HG02973 (cell line): Measurements from ENCODE around the gene ELOVL6.
"Not testable (repeated sequence)": the region's sequence is repeated elsewhere in the genome, so short reads cannot be mapped to it uniquely, and the experiment has no call there.

ENCODE experiments used
- ATAC-seq: cut with Tn5 transposase; IDR thresholded peaks from one replicate; pipeline ENCODE4 v1.9.1; 2021; ENCODE audit warnings: moderate library complexity; ENCODE audit not compliant: unreplicated experiment

Gene ELOVL6

GRCh38 chr4:110196871-110197528 lies 1.4 kb downstream of the ELOVL6 start:
- peak; percentile 28 for ATAC-seq

DNA sequence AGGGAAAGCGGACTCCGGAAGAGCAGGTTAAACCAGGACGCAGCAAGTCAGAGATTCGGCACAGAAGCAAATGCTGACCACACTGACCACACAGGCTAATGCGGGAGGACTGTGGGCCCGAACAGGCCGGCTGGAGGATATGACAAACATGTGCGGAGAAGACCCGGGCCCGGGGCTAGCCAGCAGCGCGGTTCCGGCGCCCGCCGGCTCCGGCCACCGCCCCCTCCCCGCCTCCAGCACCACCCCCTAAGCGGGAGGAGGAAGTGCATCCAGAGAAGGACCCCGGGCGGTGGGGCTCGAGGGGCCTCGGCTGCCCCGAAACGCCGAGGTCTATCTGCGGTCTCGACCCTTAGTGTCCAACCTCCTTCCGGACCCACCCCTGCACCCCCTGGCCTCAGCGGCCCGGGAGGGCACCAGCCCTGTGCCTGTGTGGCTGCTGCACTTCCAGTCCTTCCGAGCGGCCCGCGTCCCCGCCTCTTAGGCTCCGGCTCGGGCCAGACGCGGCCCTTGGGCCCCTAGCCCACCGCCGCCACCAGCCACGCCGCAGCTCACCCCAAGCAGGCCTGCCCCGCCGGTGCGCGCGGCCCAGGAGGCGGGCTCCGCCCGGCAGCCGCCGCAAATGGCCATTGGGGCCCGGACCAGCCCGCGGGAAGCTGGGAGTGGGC lies 2.1 kb downstream of the ELOVL6 start:
- ATAC-seq: peak; percentile 19

DNA sequence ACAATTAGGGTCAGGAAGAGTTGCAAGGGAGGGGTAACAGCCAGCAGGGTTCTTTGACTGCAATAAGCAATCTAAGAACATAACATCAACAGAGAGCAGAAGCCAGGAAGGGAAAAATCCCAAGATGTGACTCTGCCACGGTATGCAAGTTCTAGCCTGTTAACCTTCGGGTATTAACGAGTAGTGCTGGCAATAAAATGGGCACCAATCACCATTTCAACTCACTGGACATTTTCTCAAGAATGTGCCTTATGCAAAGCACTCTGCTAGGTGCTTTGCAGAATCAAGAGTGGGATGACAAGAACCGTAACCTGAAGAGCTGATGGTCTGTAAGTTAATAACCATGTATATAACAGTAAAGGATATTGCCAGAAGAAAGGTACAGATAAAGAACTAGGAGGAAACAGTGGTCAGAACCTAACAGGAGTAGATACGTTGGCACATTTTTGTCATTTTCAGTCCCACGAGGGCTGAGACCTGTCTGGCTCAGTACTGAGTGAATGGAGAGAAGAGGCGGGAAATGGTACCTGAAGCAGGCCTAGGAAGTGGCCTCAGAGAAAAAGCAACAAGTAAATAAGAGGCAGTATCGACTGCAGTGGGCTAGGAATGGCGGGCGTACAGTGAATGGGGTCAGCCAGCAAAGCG lies 2.7 kb downstream of the ELOVL6 start:
- ATAC-seq: peak; percentile 2

- ATAC-seq: peak; percentile 81
Measured at GRCh38 chr4:110193822-110194761, 4.3 kb downstream of the ELOVL6 start.

DNA sequence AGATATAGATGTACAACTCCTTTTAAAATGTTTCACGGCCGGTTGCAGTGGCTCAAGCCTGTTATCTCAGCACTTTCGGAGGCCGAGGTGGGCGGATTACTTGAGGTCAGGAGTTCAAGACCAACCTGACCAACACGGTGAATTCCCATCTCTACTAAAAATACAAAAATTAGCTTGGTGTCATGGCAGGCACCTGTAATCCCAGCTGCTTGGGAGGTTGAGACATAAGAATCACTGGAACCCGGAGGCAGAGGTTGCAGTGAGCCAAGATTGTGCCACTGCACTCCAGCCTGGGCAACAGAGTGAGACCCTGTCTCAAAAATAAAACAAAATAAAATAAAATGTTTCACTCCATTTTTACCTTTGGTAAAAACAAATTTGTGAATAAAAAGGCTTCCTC lies 5.1 kb downstream of the ELOVL6 start:
- ATAC-seq: not testable (repeated sequence)

GRCh38 chr4:110190249-110190648 lies 8.2 kb downstream of the ELOVL6 start:
- ATAC-seq: no peak

GRCh38 chr4:110188113-110188512 lies 10.3 kb downstream of the ELOVL6 start:
- ATAC-seq: no peak

DNA sequence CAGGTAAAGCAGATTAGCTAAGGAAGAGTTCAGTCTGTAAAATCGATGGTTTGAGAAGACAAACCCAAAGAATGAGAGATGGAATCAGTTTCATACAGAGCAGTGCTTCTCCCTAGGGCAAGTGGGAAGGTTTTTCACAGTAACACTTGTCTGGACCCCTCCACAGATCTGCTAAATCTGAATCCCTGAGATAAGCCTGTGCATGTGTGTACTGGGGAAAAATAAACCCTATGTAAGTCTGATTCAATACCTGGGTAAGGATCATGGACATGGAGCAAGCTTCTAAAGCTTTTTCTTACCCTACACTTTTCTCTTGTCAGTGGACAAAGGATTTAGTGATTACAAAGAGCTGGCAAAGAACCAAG lies 13.6 kb downstream of the ELOVL6 start:
- no peak for ATAC-seq

DNA sequence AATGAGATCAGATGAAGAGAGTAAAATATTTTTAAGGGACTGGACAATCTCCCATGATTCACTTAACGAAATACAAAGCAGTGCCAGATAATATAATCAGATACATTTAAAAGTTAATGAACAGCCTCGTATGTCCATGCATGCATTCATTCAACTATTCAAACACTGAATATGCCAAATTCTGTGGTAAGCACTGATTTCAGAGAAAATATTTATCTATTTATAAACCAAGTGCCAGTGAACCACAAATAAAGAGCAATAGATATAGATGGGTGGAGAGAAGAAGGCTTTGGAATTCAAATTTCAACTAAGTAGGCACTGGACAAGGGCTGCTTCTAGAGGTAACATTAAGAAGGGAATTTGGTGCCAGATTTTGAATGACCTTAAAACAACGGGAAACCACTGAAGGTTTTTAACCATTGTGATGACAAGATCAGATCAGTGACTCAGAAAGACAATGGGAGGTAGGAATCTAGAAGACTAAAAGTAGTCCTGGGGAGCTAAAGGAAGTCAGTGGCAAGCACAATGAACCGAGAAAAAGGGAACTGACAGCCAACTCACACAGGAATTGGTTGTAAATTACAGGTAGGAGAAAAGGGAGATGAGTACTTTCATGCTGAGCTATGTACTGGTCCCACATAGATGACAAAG lies 14.2 kb downstream of the ELOVL6 start:
- no peak for ATAC-seq

DNA sequence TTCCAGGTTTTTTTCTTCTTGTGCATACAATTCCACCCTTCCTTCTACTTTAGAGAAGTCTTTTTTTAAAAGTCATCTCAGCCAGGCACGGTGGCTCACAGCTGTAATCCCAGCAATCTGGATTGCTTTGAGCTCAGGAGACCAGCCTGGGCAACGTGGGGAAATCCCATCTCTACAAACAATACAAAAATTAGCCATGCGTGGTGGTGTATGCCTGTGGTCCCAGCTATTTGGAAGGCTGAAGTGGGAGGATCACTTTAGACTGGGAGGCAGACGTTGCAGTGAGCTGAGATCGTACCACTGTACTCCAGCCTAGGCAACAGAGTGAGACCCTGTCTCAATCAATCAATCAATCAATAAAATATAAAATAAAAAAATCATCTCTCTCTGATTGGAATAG lies 14.8 kb downstream of the ELOVL6 start:
- ATAC-seq: no peak

GRCh38 chr4:110183058-110183457 lies 15.4 kb downstream of the ELOVL6 start:
- no peak for ATAC-seq

DNA sequence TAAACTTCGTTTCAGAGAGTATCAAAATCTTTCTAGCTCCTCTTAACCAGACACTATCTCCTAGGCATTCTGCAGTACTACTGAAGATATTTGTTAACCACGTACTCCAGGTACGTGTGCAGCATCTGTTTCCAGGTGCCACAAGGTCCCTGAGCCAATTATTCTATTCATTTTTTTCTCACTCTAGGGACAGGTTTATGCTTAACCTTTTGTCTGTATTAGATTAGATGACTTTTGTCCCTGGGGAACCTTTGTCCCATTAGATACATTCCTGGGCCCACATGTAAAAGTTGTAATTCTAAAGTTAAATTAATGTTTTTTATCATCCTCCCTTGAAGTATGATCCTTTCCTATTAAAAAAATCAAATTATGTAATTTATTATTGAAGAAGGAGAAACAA lies 16.5 kb downstream of the ELOVL6 start:
- no peak for ATAC-seq

- no peak for ATAC-seq
Measured at GRCh38 chr4:110175634-110176033, 22.8 kb downstream of the ELOVL6 start.

GRCh38 chr4:110172972-110173371 lies 25.4 kb downstream of the ELOVL6 start:
- no peak for ATAC-seq

- no peak for ATAC-seq
Measured at GRCh38 chr4:110171971-110172370, 26.4 kb downstream of the ELOVL6 start.

GRCh38 chr4:110170861-110171260 lies 27.6 kb downstream of the ELOVL6 start:
- no peak for ATAC-seq

DNA sequence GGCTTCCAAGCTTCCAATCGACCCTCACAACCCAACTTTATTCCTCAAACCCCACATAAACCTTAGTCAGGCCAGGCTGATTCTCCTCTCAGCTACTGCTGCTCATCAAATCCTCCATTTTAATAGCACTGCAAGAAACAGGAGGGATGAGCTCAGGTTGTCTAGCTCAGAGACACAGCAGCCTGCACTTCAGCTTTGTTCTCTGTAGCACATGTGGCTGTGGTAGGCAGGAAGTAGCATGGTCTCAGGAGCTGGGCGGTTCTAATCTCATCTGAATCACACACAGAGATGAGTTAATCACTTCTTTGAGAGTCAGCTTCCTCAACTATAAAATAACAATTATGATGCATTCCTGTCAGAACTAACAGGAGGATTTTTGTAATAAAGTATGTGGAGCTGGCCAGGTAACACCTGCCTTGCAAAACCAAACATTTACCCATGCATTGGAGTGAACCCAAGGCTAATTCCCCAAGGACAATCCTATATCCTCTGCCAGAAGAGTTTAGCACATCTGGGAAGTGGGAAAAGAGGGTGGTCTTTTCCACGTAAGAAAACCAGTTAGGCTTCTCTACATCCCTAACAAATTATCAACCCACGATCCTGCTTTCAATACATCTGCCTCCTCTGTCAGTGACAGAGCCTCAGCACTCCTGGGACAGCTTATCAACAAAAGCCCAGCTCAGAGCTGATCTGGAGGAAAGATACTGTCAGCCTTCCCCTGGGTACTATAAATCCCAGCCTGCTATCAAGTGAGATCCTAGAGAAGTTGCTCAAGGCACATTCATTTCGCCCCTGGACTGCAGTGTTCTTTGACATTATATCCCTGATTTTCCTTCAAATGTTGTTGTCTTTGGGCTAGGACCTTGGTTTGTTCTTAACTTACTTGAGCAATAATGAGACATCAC lies 32.8 kb downstream of the ELOVL6 start:
- no peak for ATAC-seq

- ATAC-seq: no peak
Measured at GRCh38 chr4:110164856-110165255, 33.6 kb downstream of the ELOVL6 start.

GRCh38 chr4:110164251-110164650 lies 34.2 kb downstream of the ELOVL6 start:
- no peak for ATAC-seq
